ENCODE results near the gene AP5S1. TPM values are rescaled to one million over a fixed set of nuclear protein-coding genes. Genes with fewer than 3 reads are reported as not detected.
A peak's percentile ranks its signal among the peaks of the same experiment; 100 is the strongest.

AP5S1 gene
- total and polyA plus RNA-seq, 11 donors = 9.5 to 18.6 (median 11.4) TPM

DNA sequence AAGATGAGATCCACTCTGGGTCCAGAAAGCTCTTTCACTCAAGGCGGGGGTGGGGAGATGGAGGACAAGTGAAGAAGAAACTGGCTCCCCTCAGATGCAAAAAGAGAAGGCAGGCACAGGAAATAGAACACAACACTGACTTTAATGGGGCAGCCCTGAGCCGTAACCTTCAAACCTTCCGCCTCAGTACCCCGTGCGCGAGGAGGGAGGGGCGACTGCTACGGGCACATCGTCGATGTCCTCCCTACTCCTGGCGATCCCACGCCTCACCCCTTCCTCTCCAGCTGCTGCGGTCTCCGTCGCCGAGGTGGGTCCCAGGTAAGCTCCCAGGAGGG, 43.0 kb upstream of the AP5S1 start:
- peak overlapping the region; percentile 21 to 64 (median 50) for H3K4me3 ChIP-seq
- ATAC-seq (peak in 1 of 4 donors; percentile 1), DNase-seq (no peak)
- intact Hi-C loops (cut with DNase I) = loop anchor here in 3 of 10 donors (10.0 kb wide), 3 partner anchors 63 to 313 kb away; partner anchors contain the start of gene SIGLEC1 (in 1 of the 3)
- H3K27ac ChIP-seq = peak overlapping the region in 2 of 12 donors; percentile 9 to 22
- H3K4me1 ChIP-seq = peaks cover 0 to 28% (median 20%) of the 10 kb centered on the region in 12 donors
- peaks cover 0 to 5% (median 0%) of the 10 kb centered on the region in 9 donors for H3K27me3 ChIP-seq
- H3K9me3 ChIP-seq = peaks cover 0 to 4% (median 0%) of the 10 kb centered on the region in 12 donors
- TF ChIP-seq CTCF (IDR thresholded peaks at IDR 0.05) = no peak
- TF ChIP-seq POLR2A (IDR thresholded peaks at IDR 0.05) = no peak
- H3K36me3 ChIP-seq = no peaks in the 10 kb centered on the region
- 11 to 18% (median 13%) methylated on average over 15 to 16 of the region's 16 CpGs for WGBS, 4 donors

DNA sequence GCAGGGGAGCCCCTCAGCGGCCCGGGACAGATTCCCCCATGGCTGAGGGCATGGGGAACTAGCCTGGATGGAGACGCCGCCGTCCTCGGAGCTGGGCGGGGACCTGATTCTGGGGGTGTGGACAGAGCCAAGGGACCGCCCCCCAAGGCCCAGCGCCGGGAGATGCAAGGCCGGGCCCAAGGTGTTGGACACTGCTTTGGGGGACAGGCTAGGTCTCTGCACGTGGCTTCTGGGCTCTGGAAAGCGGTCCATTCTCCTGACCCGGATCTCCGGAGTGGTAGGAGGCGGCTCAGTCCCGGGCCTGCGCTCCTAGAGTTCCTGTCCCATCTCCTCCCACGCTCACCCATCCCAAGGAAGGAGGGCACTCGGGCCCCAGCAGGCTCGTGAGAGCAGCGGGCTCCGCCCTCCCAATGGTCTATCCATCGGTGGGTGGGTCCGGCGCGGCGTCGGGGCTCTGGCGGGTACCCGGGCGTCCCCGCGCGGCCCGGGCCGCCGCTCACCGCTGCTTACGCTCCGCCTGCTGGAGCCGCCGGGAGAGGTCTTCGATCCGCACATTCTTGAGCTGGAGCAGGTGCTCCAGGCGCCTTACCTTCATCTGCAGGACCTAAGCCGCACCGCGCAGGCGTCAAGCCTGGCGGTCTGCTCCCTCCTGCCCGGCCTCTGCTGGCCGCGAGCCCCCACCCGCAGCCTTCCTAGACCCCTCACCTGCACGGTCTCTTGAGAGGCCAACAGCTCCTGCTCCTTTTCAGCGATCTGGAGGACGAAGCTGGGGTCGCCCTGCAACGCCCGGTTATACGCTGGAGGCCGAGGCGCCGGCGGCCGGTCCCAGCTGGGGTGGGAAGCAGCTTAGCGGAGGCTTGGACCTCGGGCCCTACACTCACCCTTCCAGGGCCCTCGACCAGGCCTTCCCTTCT, 42.4 kb upstream of the AP5S1 start:
- peaks cover 0 to 28% (median 20%) of the 10 kb centered on the region in 12 donors for H3K4me1 ChIP-seq
- H3K36me3 ChIP-seq = peaks cover 0 to 4% (median 0%) of the 10 kb centered on the region in 9 donors
- peaks cover 0 to 4% (median 0%) of the 10 kb centered on the region in 12 donors for H3K9me3 ChIP-seq
- 3 to 13% (median 5%) methylated on average over 30 to 70 of the region's 70 CpGs for WGBS, 4 donors
- ATAC-seq (peak in 3 of 4 donors; percentile 60 to 74 (median 71)), DNase-seq (peak; percentile 66 to 89 (median 73))
- intact Hi-C loops (cut with DNase I) = loop anchor here in 3 of 10 donors (10.0 kb wide), 3 partner anchors 63 to 313 kb away; partner anchors contain the start of gene SIGLEC1 (in 1 of the 3)
- no peak for TF ChIP-seq POLR2A (IDR thresholded peaks at IDR 0.05)
- peak in 1 of 12 donors; percentile 10 for TF ChIP-seq CTCF (IDR thresholded peaks at IDR 0.05)
- peaks cover 0 to 5% (median 0%) of the 10 kb centered on the region in 9 donors for H3K27me3 ChIP-seq
- peak overlapping the region; percentile 21 to 64 (median 50) for H3K4me3 ChIP-seq
- H3K27ac ChIP-seq = peak overlapping the region in 2 of 12 donors; percentile 9 to 22

DNA sequence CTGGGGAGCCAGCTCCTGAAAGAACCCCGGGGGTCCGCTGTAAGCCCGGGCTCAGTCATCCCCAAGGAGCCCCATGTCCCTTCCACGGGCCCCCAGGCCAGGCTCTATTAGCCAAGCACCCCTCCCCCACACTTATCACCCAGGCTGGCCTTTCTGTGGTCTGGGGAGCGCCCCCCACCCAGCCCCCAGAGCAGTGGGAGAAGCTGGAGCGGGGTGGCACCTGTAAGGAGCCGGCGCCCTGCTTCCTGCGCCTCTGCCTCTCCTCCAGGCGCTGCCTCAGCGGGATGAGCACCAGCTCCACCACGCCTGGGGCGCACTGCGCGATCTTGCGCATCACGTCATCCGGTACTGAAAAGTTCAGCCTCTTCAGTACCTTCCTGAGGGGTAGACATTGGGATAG, 41.4 kb upstream of the AP5S1 start:
- intact Hi-C loops (cut with DNase I) = loop anchor here in 3 of 10 donors (10.0 kb wide), 3 partner anchors 64 to 314 kb away; partner anchors contain the start of gene SIGLEC1 (in 1 of the 3)
- Histone ChIP-seq H3K4me1 (peaks cover 0 to 34% (median 25%) of the 10 kb centered on the region in 12 donors), H3K27me3 (peaks cover 0 to 5% (median 0%) of the 10 kb centered on the region in 9 donors), H3K36me3 (peaks cover 0 to 4% (median 0%) of the 10 kb centered on the region in 9 donors), H3K27ac (no peak overlapping the region), H3K9me3 (peaks cover 0 to 4% (median 0%) of the 10 kb centered on the region in 12 donors), H3K4me3 (no peak overlapping the region)
- TF ChIP-seq POLR2A (IDR thresholded peaks at IDR 0.05) (no peak), CTCF (IDR thresholded peaks at IDR 0.05) (no peak)
- ATAC-seq (no peak), DNase-seq (peak in 2 of 5 donors; percentile 22 to 50)
- WGBS, 4 donors = 28 to 51% (median 41%) methylated on average over 17 to 18 of the region's 18 CpGs

All from heart left ventricle (tissue), 16 donors.